ENCODE results near the gene CACNA1F. TPM values are rescaled to one million over a fixed set of nuclear protein-coding genes. Genes with fewer than 3 reads are reported as not detected.

CACNA1F gene
- total RNA-seq, 1 experiment from 2014 or later: not detected

- in situ Hi-C loops (cut with HindIII; ENCODE audit: low pct_unique_long_range_greater_than_20kb, low sequenced_read_pairs): no loop called here
- DNase-seq (ENCODE audit: low read depth): no peak
These were observed 5.6 kb upstream of the CACNA1F start for GRCh38 chrX:49238735-49239134.

- in situ Hi-C loops (cut with HindIII; ENCODE audit: low pct_unique_long_range_greater_than_20kb, low sequenced_read_pairs): no loop called here
- no peak for DNase-seq (ENCODE audit: low read depth)
These were observed 3.9 kb upstream of the CACNA1F start for GRCh38 chrX:49237060-49237459.

DNA sequence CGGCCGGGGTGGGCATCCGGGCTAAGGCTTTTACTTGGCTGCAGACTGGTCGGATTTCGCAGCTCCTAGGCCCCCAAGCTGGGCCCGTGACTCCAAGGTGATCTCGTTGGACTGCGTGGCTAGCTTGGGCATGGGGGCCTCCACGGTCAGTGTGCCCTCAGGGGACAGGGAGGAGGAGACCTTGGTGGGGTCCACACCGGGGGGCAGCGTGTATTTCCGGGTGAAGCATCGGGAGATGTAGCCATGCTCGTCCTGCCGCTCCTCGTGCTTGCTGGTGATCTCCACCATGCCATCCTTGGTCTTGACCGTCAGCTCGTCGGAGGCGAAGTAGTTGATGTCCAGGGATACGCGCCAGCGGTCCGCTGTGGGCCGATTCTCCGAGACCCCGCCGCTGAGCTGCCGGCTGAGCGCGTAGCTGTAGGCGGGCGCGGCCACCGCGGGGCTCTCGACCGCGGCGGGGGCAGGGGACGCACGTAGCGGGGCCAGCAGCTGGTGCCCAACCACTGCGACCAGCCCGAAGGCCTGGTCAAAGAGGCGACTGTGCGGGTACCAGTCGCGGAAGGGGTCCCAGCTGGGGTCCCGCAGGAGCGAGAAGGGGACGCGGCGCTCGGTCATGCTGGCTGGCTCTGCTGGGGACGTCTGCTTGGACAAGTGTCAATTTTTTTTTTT, 881 bp upstream of the CACNA1F start:
- no peak for DNase-seq (ENCODE audit: low read depth)
- in situ Hi-C loops (cut with HindIII; ENCODE audit: low pct_unique_long_range_greater_than_20kb, low sequenced_read_pairs): no loop called here

GRCh38 chrX:49232525-49232924, 615 bp downstream of the CACNA1F start:
- DNase-seq (ENCODE audit: low read depth): no peak
- in situ Hi-C loops (cut with HindIII; ENCODE audit: low pct_unique_long_range_greater_than_20kb, low sequenced_read_pairs): no loop called here

DNA sequence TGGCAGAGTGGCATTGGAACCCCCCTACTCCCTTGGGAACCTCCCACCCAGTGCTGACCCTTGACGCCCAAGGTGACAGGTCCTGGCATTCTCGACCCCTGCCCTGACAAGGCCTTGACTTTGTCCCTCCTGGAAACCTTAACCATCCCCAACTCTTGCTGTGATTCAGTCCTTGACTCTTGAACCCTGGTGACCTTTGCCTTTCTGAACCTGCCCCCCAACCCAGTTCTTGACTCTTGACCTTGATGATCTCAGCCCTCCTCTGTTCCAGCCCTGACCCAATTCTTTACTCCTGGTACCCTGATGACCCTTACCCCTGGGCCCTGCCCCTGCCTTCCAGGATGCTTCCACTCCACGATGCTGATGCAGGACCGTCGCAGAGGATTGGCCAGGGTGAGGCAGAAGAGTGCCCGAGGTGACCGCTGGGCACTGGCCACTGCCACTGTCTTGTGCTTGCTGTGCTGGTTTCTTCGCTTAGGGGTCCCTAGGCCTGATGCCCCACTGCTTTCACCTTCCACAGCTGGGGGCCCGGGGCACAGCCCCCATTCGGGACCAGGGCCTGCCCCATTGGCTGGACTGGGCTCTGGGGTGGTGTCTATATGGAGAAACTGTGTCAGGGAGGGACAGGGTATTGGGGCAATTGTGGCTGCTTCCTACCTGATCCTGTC, 1.7 kb downstream of the CACNA1F start:
- in situ Hi-C loops (cut with HindIII; ENCODE audit: low pct_unique_long_range_greater_than_20kb, low sequenced_read_pairs): no loop called here
- no peak for DNase-seq (ENCODE audit: low read depth)

GRCh38 chrX:49230500-49231232, 2.5 kb downstream of the CACNA1F start:
- in situ Hi-C loops (cut with HindIII; ENCODE audit: low pct_unique_long_range_greater_than_20kb, low sequenced_read_pairs): no loop called here

GRCh38 chrX:49228185-49228584, 5.0 kb downstream of the CACNA1F start:
- no peak for DNase-seq (ENCODE audit: low read depth)
- in situ Hi-C loops (cut with HindIII; ENCODE audit: low pct_unique_long_range_greater_than_20kb, low sequenced_read_pairs): no loop called here

More at GRCh38 chrX:49230500-49231232, 2.5 kb downstream of the CACNA1F start:
- DNase-seq (ENCODE audit: low read depth): peak; percentile 44

- no peak for DNase-seq (ENCODE audit: low read depth)
- in situ Hi-C loops (cut with HindIII; ENCODE audit: low pct_unique_long_range_greater_than_20kb, low sequenced_read_pairs): no loop called here
These were observed 5.4 kb downstream of the CACNA1F start for GRCh38 chrX:49227726-49228125.

- no peak for DNase-seq (ENCODE audit: low read depth)
- in situ Hi-C loops (cut with HindIII; ENCODE audit: low pct_unique_long_range_greater_than_20kb, low sequenced_read_pairs): no loop called here
These were observed 6.2 kb downstream of the CACNA1F start for GRCh38 chrX:49226946-49227345.

GRCh38 chrX:49225858-49226257, 7.3 kb downstream of the CACNA1F start:
- in situ Hi-C loops (cut with HindIII; ENCODE audit: low pct_unique_long_range_greater_than_20kb, low sequenced_read_pairs): no loop called here
- no peak for DNase-seq (ENCODE audit: low read depth)

GRCh38 chrX:49221868-49222267, 11.3 kb downstream of the CACNA1F start:
- no peak for DNase-seq (ENCODE audit: low read depth)
- in situ Hi-C loops (cut with HindIII; ENCODE audit: low pct_unique_long_range_greater_than_20kb, low sequenced_read_pairs): no loop called here

- DNase-seq (ENCODE audit: low read depth): no peak
- in situ Hi-C loops (cut with HindIII; ENCODE audit: low pct_unique_long_range_greater_than_20kb, low sequenced_read_pairs): no loop called here
These were observed 13.0 kb downstream of the CACNA1F start for GRCh38 chrX:49220100-49220499.

DNA sequence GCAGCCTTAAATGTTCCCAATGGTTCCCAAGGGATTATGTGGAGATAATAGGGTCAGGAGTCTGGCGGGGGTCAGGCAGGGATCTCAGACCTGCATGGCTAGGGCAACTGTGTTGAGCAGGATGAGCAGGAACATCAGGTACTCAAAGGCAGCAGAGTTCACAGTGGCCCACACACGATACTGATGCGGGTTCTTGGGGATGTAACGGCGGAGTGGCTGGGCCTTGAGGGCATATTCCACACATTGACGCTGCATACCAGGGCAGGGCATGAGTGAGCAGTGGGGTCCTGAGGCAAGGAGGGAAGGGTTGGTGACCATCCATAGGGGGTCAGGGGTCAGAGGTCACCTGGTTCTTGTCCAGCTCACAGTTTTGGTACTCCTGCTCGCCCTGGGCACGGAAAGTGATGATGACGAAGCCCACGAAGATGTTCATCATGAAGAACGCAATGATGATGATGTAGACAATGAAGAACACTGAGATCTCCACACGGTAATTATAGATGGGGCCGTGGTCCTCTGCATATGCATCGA, 18.1 kb downstream of the CACNA1F start:
- no peak for DNase-seq (ENCODE audit: low read depth)
- in situ Hi-C loops (cut with HindIII; ENCODE audit: low pct_unique_long_range_greater_than_20kb, low sequenced_read_pairs): no loop called here

DNA sequence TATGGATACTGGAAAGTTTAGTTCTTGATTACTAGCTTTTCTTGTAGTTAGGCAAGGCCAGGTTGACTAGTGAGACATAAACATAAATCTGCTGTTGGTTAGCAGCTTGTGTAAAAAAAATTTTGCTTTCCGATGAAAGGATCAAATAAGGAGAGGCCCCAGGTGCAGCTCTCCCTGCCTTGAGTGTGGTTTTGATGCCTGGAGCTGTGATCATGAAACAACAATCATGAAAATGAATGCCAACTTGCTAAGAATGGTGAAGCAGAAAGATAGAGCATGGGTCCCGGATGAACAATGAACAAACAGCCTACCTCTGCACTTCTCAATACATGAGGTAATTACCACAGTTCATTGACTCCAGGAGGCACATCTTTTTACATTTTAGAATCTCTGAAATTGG, 18.7 kb downstream of the CACNA1F start:
- in situ Hi-C loops (cut with HindIII; ENCODE audit: low pct_unique_long_range_greater_than_20kb, low sequenced_read_pairs): no loop called here
- DNase-seq (ENCODE audit: low read depth): no peak

GRCh38 chrX:49212861-49213260, 20.3 kb downstream of the CACNA1F start:
- in situ Hi-C loops (cut with HindIII; ENCODE audit: low pct_unique_long_range_greater_than_20kb, low sequenced_read_pairs): no loop called here
- no peak for DNase-seq (ENCODE audit: low read depth)

GRCh38 chrX:49212209-49212608, 20.9 kb downstream of the CACNA1F start:
- no peak for DNase-seq (ENCODE audit: low read depth)
- in situ Hi-C loops (cut with HindIII; ENCODE audit: low pct_unique_long_range_greater_than_20kb, low sequenced_read_pairs): no loop called here

DNA sequence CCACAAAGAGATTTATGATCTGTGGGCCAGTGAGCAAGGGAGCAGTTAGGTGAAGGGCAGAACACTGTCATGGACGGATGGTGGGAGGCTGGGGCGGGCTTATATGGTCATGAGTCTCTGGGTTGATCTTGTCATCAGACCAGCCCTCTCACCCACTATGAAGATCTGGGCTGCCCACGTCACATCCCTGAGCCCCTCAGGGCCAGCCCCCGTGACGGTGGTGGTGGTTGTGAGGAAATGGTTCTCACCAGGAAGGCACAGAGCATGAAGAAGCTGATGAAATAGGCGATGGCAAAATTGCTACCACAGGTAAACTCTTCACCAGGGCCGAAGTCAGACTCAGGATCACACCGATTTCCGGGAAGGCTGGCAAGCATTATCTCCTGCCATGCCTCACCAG, 22.1 kb downstream of the CACNA1F start:
- in situ Hi-C loops (cut with HindIII; ENCODE audit: low pct_unique_long_range_greater_than_20kb, low sequenced_read_pairs): no loop called here

GRCh38 chrX:49210406-49210805, 22.7 kb downstream of the CACNA1F start:
- in situ Hi-C loops (cut with HindIII; ENCODE audit: low pct_unique_long_range_greater_than_20kb, low sequenced_read_pairs): no loop called here
- DNase-seq (ENCODE audit: low read depth): no peak

More for the DNA sequence above, 22.1 kb downstream of the CACNA1F start:
- no peak for DNase-seq (ENCODE audit: low read depth)

All from Caki2 (cell line).